GM18520 (cell line): Measurements from ENCODE around the gene RAPGEF5.

Source experiments
- ATAC-seq: cut with Tn5 transposase; IDR thresholded peaks from one replicate; pipeline ENCODE4 v1.9.1; 2021; ENCODE audit not compliant: unreplicated experiment

Gene RAPGEF5

GRCh38 chr7:22269963-22270362, 87.0 kb downstream of the RAPGEF5 start:
- no peak for ATAC-seq

- no peak for ATAC-seq
Measured at GRCh38 chr7:22268884-22269421, 88.0 kb downstream of the RAPGEF5 start.

GRCh38 chr7:22267930-22268615, 88.9 kb downstream of the RAPGEF5 start:
- ATAC-seq, result no peak

DNA sequence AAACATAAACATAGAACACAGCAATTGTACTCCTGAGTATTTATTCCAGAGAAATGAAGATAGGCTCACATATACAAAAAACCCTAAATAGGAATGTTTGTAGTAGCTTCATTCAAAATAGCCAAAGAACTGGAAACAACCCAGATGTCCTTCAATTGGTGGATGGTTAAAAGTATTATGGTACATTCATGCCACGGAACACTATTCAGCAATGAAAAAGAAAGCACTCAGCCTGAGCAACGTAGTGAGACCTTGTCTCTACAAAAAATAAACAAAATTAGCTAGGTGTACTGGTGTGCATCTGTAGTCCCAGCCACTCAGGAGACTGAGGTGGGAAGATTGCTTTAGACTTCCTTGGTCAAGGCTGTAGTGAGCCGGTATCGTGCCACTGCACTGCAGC, 94.4 kb downstream of the RAPGEF5 start:
- ATAC-seq, result no peak

GRCh38 chr7:22256541-22257096, 100.3 kb downstream of the RAPGEF5 start:
- ATAC-seq, result no peak

GRCh38 chr7:22255834-22256233, 101.1 kb downstream of the RAPGEF5 start:
- ATAC-seq, result no peak

DNA sequence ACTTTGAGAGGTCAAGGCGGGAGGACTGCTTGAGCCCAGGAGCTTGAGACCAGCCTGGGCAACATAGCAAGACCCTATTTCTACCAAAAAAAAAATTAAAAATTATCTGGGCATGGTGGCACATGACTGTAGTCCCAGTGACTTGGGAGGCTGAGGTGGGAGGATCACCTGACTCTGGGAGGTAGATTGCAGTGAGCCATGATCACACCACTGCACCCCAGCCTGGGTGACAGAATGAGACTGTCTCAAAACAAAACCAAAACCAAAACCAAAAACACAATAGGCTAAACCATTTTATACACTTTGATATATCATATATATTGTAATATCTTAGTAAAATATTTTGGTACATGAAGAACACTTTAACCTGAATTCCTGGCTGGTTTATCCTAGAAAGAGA, 101.6 kb downstream of the RAPGEF5 start:
- ATAC-seq, result no peak

DNA sequence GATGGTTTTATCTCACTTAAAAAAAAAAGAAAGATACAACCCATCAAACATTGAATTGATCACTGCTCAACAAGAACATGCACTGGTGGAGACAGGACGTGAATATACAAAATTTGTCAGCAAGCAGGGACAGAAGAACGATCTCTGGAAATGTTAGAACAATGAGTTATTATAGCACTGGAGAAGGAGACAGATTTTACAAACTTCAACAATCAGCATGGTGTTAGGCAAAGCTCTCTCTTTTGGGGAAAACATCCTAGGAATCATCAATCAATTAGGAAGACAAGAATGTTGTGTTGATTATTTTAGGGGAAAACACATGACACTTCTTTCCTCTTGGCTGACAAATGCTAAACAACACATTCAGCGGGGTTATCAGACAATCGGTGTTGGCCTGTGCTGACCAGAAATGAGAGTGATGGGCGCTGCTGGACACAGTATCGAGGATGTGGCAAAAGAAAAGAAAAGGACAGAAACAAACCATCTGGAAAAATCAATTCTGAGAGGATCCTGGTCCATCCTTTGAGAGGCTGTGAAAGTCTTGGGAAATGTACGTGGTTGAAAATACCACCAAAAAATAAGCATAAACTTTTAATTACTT, 103.9 kb downstream of the RAPGEF5 start:
- no peak for ATAC-seq

GRCh38 chr7:22252016-22252415, 104.9 kb downstream of the RAPGEF5 start:
- no peak for ATAC-seq

GRCh38 chr7:22251281-22251680, 105.7 kb downstream of the RAPGEF5 start:
- no peak for ATAC-seq

GRCh38 chr7:22250390-22250789, 106.6 kb downstream of the RAPGEF5 start:
- ATAC-seq, result no peak

DNA sequence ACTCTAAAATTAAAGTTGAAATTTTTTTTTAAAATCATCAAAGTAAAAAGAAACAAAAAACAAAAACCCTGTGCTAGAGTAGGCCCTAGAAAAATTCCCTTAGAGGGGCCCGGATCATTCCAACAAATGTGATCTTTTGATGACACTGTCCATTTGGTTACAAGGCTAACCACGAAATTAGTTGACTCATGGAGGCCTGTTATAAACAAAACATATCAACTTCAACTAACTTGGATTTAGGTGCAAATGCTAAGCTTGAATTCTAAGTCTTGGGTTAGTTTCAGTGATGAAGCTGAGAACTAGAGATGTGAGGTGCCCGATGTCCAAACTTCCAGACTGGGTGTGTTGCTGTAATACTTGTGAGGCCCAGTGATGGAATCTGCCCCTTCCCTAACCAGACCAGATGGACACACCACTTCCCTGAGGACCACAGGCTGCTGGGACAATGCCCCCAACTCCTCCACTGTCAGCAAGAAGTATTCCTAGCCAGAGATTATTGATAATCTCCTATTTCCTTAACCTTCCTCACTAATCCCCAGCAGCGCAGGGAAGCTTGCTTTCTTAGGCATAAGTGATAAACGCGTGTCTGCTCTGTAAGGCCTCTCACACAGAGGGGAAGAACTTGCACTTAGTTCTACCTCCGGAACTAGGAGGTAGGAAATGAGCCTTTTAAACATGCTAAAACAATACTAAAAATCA, 108.7 kb downstream of the RAPGEF5 start:
- no peak for ATAC-seq

- ATAC-seq, result no peak
Measured at GRCh38 chr7:22241805-22242390, 115.1 kb downstream of the RAPGEF5 start.

DNA sequence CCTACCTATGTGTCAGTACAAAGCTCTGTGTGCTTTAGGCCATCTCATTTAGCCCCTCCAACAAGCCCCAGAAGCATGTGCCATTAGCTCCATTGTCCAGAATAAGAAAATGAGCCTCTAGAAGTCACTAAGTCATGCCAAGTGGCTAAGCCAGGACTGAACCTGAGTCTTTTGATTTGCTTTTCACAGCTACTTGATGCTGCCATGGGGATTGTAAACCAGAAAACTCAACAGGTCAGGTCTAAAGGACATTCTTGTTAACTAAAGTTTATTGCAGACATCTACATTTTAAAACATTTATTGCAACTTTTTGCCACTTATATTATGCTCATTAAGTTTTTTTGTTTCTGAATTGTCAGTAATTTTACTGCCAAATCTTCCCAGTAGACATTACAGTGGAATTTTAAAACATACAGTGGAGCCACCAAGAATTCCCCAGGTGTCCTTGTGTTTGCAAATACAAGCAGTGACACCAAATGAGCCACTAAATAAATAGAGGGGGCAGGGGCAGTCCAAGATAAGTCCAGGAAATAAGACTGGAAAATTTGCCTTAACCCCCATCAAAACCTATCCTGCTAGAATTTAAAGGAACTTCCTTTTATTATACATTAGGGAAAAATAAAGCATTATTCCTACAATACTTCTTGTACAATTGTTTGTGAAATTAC, 115.9 kb downstream of the RAPGEF5 start:
- ATAC-seq, result no peak

- no peak for ATAC-seq
Measured at GRCh38 chr7:22238354-22239311, 118.3 kb downstream of the RAPGEF5 start.

DNA sequence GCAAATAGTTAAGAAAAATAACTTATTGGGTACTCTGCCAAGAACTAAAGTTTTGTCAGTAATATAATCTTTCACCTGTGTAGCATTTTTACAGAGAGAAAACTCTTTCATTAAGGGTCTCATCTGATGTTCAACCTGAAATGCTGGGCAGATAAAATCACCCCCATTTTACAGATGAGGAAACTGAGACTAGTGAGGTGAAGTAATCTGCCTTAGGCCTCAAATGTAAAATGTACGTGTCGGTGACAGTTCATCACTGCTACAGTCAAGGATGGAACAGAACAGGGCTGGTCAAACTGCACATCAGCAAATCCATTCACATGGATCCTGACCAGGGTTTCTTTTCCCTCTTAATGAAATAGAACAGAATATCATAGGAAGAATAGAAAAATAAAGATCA, 121.8 kb downstream of the RAPGEF5 start:
- ATAC-seq, result no peak

DNA sequence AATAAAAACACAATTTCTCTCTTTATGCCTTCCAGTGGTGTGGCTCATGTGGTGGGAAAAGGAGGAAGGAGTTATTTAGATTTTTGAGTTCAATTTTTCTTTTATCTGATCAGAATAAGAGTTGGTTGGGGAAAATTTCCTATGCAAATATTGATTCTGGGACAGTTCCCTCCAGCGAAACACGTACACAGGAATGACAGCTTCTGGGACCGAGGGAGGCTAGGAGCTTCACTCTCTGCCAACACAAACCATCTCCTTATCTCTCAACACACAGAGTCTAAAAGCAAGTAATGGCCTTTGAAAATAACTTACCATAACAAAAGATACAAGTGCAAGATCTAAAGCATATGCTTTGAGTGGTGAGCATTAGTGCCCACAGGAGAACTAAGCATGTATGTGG, 122.7 kb downstream of the RAPGEF5 start:
- ATAC-seq, result no peak

DNA sequence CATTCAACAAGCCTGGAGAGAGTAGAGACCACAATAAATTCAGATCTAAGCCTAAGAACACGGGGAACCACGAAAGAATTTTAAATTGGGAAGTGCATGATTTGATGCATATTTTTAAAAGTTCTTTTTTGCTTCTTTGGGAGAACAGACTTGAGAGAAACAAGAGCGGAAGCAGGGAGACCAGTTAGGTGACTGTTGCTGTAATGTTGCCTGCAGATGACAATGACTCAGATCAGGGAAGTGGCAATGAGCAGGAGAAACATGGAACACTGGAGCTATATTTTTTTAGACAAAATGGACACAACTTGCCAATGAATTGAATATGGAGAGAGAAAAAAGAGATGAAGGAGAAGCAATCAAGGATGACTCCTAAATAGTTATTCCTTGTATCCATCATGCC, 125.1 kb downstream of the RAPGEF5 start:
- no peak for ATAC-seq

GRCh38 chr7:22231141-22231540, 125.8 kb downstream of the RAPGEF5 start:
- no peak for ATAC-seq

DNA sequence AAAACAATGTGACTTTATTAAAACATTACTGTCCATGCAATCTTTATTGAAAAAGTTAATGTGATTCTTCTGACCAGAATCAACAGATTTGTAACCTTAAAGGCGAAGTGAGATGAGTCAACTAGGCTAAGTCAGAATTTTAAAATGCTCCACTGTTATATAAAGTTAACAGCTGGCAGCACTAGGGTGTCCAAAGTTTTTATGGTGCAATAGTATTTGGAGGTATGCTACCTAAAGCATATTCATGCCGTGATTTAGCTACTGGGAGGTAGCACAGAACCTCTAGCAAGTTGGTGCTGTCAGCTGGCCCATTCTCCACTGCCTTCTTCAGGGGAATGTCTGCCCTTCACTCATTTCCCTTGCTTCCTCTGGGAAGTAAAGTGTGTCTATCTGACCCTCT, 126.7 kb downstream of the RAPGEF5 start:
- ATAC-seq, result no peak
